ENCODE results near the gene ZNF316. TPM values are rescaled to one million over a fixed set of nuclear protein-coding genes. Genes with fewer than 3 reads are reported as not detected.

Gene ZNF316
- polyA plus RNA-seq, 1 of the 3 experiments (the other 2 are of a cell fraction), result 18.6 TPM

DNA sequence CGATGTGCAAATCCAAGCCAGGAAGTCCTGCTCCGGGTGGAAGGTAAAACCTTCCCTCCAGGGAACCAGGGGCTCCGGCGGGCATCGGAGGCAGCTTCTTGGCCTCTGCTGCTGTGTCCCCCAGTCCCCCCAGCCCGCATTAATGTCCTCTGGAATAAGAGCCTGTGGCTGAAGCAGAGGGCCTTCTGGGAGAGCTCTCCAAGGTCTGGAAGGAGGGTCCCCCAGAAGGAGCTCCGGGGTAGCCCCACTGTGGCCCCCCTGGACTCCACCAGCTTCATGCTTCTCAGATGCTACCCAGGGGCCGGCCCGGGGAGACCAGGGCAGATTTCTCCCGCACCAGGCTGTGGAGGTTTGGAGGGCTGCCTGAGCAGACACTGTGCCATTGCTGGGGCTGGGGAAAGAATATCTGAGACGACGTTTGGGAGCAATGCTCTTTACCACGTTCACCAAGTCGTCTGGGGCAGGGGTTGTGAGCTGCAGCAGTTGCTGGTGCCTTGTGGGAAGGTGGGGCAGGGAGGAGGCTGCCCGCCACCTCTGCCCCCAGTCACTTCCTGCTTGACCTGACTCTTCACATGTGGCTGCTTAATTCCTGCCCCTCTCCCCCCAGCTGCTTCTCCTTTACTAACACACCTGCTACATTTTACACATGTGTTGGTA, 13.4 kb upstream of the ZNF316 start:
- peaks cover 0 to 8% of the 10 kb centered on the region in 2 experiments; a peak in 1 of 4 replicates for H3K4me1 ChIP-seq (ENCODE audit: control insufficient read depth in 1 of 2, insufficient read depth in 2 of 2, low read depth in 1 of 2, low read length in 1 of 2)
- ChIA-PET CTCF (no interaction called here), POLR2A (no interaction called here)
- DNase-seq, result no peak
- no peaks in the 10 kb centered on the region for H3K79me2 ChIP-seq (ENCODE audit: insufficient read depth)
- H3K27ac ChIP-seq (ENCODE audit: low read depth in 2 of 2, low read length in 1 of 2), result no peak overlapping the region
- no peak overlapping the region for H3K9ac ChIP-seq
- no peak overlapping the region for H3K4me3 ChIP-seq (ENCODE audit: low read depth in 2 of 2, low read length in 1 of 2)
- peaks cover 3% of the 10 kb centered on the region for H3F3A ChIP-seq (replicated peaks; ENCODE audit: insufficient read depth)
- 83% methylated on average over 15 of the region's 15 CpGs for WGBS (ENCODE audit: low lambda C conversion rate)
- no peaks in the 10 kb centered on the region for H3K9me3 ChIP-seq
- H4K20me1 ChIP-seq (ENCODE audit: insufficient read depth), result no peaks in the 10 kb centered on the region
- peaks cover 0 to 22% of the 10 kb centered on the region in 2 experiments for H3K36me3 ChIP-seq (replicated peaks in 1 of 2; ENCODE audit: control insufficient read depth in 1 of 2, insufficient read depth in 2 of 2, low read length in 1 of 2)
- TF ChIP-seq JUND (IDR thresholded peaks at IDR 0.05) (no peak), ELF1 (IDR thresholded peaks at IDR 0.05) (no peak), RFX5 (IDR thresholded peaks at IDR 0.05; ENCODE audit: low read length) (no peak), SMC3 (IDR thresholded peaks at IDR 0.05; ENCODE audit: low read depth, low read length) (no peak), SIN3A (IDR thresholded peaks at IDR 0.05; ENCODE audit: borderline replicate concordance, low read depth, low read length) (no peak), FOXJ3 (CRISPR knock-in tag; IDR thresholded peaks at IDR 0.05) (no peak), FOXM1 (IDR thresholded peaks at IDR 0.05; ENCODE audit: low read depth) (no peak), NRF1 (IDR thresholded peaks at IDR 0.05; ENCODE audit: low read depth, low read length) (no peak), GATA2 (CRISPR knock-in tag; IDR thresholded peaks at IDR 0.05) (no peak)
- TF ChIP-seq, protein P1, sequence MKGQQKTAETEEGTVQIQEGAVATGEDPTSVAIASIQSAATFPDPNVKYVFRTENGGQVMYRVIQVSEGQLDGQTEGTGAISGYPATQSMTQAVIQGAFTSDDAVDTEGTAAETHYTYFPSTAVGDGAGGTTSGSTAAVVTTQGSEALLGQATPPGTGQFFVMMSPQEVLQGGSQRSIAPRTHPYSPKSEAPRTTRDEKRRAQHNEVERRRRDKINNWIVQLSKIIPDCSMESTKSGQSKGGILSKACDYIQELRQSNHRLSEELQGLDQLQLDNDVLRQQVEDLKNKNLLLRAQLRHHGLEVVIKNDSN (IDR thresholded peaks at IDR 0.05; ENCODE audit: borderline replicate concordance, low read depth), result no peak
- TF ChIP-seq, protein P2, sequence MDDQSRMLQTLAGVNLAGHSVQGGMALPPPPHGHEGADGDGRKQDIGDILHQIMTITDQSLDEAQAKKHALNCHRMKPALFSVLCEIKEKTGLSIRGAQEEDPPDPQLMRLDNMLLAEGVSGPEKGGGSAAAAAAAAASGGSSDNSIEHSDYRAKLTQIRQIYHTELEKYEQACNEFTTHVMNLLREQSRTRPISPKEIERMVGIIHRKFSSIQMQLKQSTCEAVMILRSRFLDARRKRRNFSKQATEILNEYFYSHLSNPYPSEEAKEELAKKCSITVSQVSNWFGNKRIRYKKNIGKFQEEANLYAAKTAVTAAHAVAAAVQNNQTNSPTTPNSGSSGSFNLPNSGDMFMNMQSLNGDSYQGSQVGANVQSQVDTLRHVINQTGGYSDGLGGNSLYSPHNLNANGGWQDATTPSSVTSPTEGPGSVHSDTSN (IDR thresholded peaks at IDR 0.05), result no peak
- TF ChIP-seq, protein P3, sequence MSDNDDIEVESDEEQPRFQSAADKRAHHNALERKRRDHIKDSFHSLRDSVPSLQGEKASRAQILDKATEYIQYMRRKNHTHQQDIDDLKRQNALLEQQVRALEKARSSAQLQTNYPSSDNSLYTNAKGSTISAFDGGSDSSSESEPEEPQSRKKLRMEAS (IDR thresholded peaks at IDR 0.05; ENCODE audit: low read depth), result no peak
- TF ChIP-seq, protein P4, sequence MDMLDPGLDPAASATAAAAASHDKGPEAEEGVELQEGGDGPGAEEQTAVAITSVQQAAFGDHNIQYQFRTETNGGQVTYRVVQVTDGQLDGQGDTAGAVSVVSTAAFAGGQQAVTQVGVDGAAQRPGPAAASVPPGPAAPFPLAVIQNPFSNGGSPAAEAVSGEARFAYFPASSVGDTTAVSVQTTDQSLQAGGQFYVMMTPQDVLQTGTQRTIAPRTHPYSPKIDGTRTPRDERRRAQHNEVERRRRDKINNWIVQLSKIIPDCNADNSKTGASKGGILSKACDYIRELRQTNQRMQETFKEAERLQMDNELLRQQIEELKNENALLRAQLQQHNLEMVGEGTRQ (IDR thresholded peaks at IDR 0.05; ENCODE audit: borderline replicate concordance, low read depth, low read length), result no peak
- H2AFZ ChIP-seq (ENCODE audit: low read depth), result no peak overlapping the region
- H3K4me2 ChIP-seq, result no peak overlapping the region
- no peaks in the 10 kb centered on the region for H3K27me3 ChIP-seq (ENCODE audit: insufficient read depth)
- no peaks in the 10 kb centered on the region for H3K9me2 ChIP-seq

DNA sequence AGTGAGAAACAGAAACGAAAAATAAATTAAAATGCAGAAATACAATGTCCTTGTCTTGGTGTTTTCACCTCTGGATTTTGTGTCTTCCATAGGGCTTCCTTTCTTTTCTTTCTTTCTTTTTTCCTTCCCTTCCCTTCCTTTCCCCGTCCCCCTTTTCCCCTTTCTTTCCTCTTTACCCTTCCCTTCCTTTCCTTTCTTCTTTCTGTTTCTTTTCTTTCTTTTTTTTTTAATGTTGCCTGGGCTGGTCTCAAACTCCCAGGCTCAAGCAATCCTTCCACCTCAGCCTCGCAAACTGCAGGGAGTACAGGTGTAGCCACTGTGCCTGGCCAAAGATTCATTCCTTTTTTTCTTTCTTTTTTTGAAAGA, 12.9 kb upstream of the ZNF316 start:
- peaks cover 3% of the 10 kb centered on the region for H3F3A ChIP-seq (replicated peaks; ENCODE audit: insufficient read depth)
- no peak for TF ChIP-seq FOXM1 (IDR thresholded peaks at IDR 0.05; ENCODE audit: low read depth)
- ChIA-PET CTCF (no interaction called here), POLR2A (no interaction called here)
- H4K20me1 ChIP-seq (ENCODE audit: insufficient read depth), result no peaks in the 10 kb centered on the region
- no peak overlapping the region for H3K4me3 ChIP-seq (ENCODE audit: low read depth in 2 of 2, low read length in 1 of 2)
- no peak overlapping the region for H2AFZ ChIP-seq (ENCODE audit: low read depth)
- no peaks in the 10 kb centered on the region for H3K27me3 ChIP-seq (ENCODE audit: insufficient read depth)
- no peaks in the 10 kb centered on the region for H3K79me2 ChIP-seq (ENCODE audit: insufficient read depth)
- H3K9me2 ChIP-seq, result no peaks in the 10 kb centered on the region
- H3K36me3 ChIP-seq (replicated peaks in 1 of 2; ENCODE audit: control insufficient read depth in 1 of 2, insufficient read depth in 2 of 2, low read length in 1 of 2), result peaks cover 0 to 22% of the 10 kb centered on the region in 2 experiments
- 81% methylated on average over 3 of the region's 3 CpGs for WGBS (ENCODE audit: low lambda C conversion rate)
- H3K4me1 ChIP-seq (ENCODE audit: control insufficient read depth in 1 of 2, insufficient read depth in 2 of 2, low read depth in 1 of 2, low read length in 1 of 2), result peaks cover 0 to 8% of the 10 kb centered on the region in 2 experiments; a peak in 1 of 4 replicates
- no peak overlapping the region for H3K9ac ChIP-seq
- H3K27ac ChIP-seq (ENCODE audit: low read depth in 2 of 2, low read length in 1 of 2), result no peak overlapping the region
- DNase-seq, result no peak
- no peaks in the 10 kb centered on the region for H3K9me3 ChIP-seq
- H3K4me2 ChIP-seq, result no peak overlapping the region
